ENCODE results near the gene CLDN19.

DNA sequence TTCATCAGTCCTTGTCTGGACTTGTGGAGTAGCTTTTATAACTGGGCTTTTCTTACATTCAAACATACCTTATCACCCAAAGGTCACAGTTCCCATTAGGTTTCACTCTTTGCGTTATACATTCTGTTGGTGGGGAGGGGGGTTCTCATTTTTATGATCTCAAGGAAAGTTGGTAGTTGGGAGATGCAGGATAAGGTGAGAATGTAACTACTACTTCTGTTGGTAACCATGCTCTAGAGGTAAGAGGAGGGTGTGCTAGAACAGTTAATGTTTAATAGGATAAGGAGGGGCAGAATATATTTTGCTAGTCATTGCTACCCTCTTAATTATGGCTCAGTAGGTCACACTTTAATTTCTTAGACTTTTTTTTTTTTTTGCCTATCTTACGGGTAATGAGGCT lies 47.1 kb downstream of the CLDN19 start:
- TF ChIP-seq, protein P1, sequence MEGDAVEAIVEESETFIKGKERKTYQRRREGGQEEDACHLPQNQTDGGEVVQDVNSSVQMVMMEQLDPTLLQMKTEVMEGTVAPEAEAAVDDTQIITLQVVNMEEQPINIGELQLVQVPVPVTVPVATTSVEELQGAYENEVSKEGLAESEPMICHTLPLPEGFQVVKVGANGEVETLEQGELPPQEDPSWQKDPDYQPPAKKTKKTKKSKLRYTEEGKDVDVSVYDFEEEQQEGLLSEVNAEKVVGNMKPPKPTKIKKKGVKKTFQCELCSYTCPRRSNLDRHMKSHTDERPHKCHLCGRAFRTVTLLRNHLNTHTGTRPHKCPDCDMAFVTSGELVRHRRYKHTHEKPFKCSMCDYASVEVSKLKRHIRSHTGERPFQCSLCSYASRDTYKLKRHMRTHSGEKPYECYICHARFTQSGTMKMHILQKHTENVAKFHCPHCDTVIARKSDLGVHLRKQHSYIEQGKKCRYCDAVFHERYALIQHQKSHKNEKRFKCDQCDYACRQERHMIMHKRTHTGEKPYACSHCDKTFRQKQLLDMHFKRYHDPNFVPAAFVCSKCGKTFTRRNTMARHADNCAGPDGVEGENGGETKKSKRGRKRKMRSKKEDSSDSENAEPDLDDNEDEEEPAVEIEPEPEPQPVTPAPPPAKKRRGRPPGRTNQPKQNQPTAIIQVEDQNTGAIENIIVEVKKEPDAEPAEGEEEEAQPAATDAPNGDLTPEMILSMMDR (IDR thresholded peaks at IDR 0.05; ENCODE audit: low read depth, low read length, missing input control): no peak
- TF ChIP-seq, protein P2, sequence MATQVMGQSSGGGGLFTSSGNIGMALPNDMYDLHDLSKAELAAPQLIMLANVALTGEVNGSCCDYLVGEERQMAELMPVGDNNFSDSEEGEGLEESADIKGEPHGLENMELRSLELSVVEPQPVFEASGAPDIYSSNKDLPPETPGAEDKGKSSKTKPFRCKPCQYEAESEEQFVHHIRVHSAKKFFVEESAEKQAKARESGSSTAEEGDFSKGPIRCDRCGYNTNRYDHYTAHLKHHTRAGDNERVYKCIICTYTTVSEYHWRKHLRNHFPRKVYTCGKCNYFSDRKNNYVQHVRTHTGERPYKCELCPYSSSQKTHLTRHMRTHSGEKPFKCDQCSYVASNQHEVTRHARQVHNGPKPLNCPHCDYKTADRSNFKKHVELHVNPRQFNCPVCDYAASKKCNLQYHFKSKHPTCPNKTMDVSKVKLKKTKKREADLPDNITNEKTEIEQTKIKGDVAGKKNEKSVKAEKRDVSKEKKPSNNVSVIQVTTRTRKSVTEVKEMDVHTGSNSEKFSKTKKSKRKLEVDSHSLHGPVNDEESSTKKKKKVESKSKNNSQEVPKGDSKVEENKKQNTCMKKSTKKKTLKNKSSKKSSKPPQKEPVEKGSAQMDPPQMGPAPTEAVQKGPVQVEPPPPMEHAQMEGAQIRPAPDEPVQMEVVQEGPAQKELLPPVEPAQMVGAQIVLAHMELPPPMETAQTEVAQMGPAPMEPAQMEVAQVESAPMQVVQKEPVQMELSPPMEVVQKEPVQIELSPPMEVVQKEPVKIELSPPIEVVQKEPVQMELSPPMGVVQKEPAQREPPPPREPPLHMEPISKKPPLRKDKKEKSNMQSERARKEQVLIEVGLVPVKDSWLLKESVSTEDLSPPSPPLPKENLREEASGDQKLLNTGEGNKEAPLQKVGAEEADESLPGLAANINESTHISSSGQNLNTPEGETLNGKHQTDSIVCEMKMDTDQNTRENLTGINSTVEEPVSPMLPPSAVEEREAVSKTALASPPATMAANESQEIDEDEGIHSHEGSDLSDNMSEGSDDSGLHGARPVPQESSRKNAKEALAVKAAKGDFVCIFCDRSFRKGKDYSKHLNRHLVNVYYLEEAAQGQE (IDR thresholded peaks at IDR 0.05): no peak
- TF ChIP-seq SP1 (IDR thresholded peaks at IDR 0.05) (no peak), RAD21 (IDR thresholded peaks at IDR 0.05) (no peak), HNF4G (IDR thresholded peaks at IDR 0.05) (no peak), MAX (IDR thresholded peaks at IDR 0.05) (no peak), YY1 (IDR thresholded peaks at IDR 0.05) (no peak), EGR1 (IDR thresholded peaks at IDR 0.05; ENCODE audit: low read depth in 2 of 2) (no peak), JUND (IDR thresholded peaks at IDR 0.05) (no peak), TAF1 (conservative IDR thresholded peaks at IDR 0.05) (no peak), NR2F2 (IDR thresholded peaks at IDR 0.05) (no peak), FOXA1 (IDR thresholded peaks at IDR 0.05) (no peak)
- TF ChIP-seq, protein P3, sequence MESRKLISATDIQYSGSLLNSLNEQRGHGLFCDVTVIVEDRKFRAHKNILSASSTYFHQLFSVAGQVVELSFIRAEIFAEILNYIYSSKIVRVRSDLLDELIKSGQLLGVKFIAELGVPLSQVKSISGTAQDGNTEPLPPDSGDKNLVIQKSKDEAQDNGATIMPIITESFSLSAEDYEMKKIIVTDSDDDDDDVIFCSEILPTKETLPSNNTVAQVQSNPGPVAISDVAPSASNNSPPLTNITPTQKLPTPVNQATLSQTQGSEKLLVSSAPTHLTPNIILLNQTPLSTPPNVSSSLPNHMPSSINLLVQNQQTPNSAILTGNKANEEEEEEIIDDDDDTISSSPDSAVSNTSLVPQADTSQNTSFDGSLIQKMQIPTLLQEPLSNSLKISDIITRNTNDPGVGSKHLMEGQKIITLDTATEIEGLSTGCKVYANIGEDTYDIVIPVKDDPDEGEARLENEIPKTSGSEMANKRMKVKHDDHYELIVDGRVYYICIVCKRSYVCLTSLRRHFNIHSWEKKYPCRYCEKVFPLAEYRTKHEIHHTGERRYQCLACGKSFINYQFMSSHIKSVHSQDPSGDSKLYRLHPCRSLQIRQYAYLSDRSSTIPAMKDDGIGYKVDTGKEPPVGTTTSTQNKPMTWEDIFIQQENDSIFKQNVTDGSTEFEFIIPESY (IDR thresholded peaks at IDR 0.05): no peak
- TF ChIP-seq, protein P4, sequence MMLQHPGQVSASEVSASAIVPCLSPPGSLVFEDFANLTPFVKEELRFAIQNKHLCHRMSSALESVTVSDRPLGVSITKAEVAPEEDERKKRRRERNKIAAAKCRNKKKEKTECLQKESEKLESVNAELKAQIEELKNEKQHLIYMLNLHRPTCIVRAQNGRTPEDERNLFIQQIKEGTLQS (IDR thresholded peaks at IDR 0.05): no peak

All from liver (tissue), 3 donors.